Cardiac muscle cell (in vitro differentiated cells and primary cell): ENCODE data around the gene LYZL2. TPM values are rescaled to one million over a fixed set of nuclear protein-coding genes. Genes with fewer than 3 reads are reported as not detected.
"Not testable (repeated sequence)": the region's sequence is repeated elsewhere in the genome, so short reads cannot be mapped to it uniquely, and the experiment has no call there.

Experiments
- DNase-seq, 2 donors: peaks; one replicate each; pipeline versions ENCODE4 v3.0.0 to v3.0.0-alpha.2; 2010 to 2017; ENCODE audit warnings: low read depth in 1 of 2, low spot score in 1 of 2
- H3K27ac ChIP-seq: fragments of 200-600 bp; sonication (generic); 2 replicates; pipeline ENCODE4 v1.5.1; 2016
- H3K27me3 ChIP-seq: fragments of 200-600 bp; sonication (generic); 2 replicates; pipeline ENCODE4 v1.6.0; 2016; ENCODE audit warnings: control low read depth
- H3K36me3 ChIP-seq: fragments of 200-600 bp; sonication (generic); 2 replicates; pipeline ENCODE4 v1.5.1; 2016; ENCODE audit warnings: control low read depth
- H3K4me1 ChIP-seq: fragments of 200-600 bp; sonication (generic); 2 replicates; pipeline ENCODE4 v1.8.1; 2017; ENCODE audit warnings: low read depth, mild to moderate bottlenecking, mixed run types
- H3K4me3 ChIP-seq: fragments of 200-600 bp; sonication (generic); 2 replicates; pipeline ENCODE4 v1.5.1; 2016; ENCODE audit warnings: mild to moderate bottlenecking
- H3K9me3 ChIP-seq: fragments of 200-600 bp; sonication (generic); 2 replicates; pipeline ENCODE4 v1.5.1; 2017; ENCODE audit warnings: low read depth, mild to moderate bottlenecking, control low read depth
- polyA plus RNA-seq: library from polyadenylated mRNA; unstranded; fragments of >200 nt; fragmentation: Nextera tagmentation; extraction: Ambion mirVana; gene quantifications from 2 replicates; pipeline ENCODE4 v1.2.1, GENCODE V29; 2016
- total RNA-seq: library from RNA; depleted of rRNA; stranded (reverse); fragments of >200 nt; gene quantifications from 2 replicates; pipeline ENCODE4 v1.2.3, GENCODE V29; 2016
- TF ChIP-seq, protein P1 (sequence below): IDR thresholded peaks from 2 replicates; pipeline ENCODE4 v1.5.1; 2012; ENCODE audit warnings: low read depth, mild to moderate bottlenecking, low read length

Gene LYZL2
- total and polyA plus RNA-seq, 2 experiments from 2014 or later, result not detected

DNA sequence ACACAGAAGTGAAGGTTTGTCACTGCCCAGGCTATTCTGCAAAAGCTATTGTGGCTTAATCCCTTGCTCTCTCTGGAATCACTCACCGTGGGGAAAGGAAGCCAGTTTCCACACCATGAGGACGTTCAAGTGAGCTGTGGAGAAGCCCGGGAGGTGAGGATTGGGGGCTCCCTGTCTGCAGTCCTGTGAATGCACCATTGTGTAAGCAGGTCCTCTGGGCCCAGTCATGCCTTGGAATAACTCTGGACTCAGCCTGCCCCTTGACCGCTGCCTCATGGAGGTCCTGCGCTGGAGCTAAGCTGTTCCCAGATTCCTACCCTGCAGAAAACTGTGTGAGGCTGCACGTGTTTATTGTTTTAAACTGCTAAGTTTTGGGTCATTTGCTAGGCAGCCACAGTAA, 33.5 kb downstream of the LYZL2 start:
- TF ChIP-seq, protein P1, sequence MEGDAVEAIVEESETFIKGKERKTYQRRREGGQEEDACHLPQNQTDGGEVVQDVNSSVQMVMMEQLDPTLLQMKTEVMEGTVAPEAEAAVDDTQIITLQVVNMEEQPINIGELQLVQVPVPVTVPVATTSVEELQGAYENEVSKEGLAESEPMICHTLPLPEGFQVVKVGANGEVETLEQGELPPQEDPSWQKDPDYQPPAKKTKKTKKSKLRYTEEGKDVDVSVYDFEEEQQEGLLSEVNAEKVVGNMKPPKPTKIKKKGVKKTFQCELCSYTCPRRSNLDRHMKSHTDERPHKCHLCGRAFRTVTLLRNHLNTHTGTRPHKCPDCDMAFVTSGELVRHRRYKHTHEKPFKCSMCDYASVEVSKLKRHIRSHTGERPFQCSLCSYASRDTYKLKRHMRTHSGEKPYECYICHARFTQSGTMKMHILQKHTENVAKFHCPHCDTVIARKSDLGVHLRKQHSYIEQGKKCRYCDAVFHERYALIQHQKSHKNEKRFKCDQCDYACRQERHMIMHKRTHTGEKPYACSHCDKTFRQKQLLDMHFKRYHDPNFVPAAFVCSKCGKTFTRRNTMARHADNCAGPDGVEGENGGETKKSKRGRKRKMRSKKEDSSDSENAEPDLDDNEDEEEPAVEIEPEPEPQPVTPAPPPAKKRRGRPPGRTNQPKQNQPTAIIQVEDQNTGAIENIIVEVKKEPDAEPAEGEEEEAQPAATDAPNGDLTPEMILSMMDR, result no peak
- no peak for DNase-seq
- H3K27me3 ChIP-seq, result no peaks in the 10 kb centered on the region

DNA sequence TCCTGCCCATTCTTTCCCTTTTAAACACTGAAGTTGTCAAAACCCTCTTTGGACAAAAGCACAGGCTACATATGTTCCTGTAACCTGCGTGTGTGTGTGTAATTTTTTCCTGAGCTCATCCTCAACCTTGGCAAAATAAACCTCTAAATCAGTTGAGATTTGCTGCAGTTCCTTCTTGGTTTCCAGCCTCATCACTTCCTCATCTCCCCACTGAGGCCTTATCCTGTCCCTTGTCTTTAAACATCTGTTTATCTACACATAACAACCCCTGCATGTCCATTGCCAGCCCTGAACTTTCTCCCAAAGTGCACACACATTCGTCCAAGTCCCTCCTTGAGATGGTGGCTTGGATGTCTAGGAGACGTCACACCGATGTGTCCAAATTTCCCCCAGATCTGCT, 35.5 kb downstream of the LYZL2 start:
- no peak for DNase-seq
- Histone ChIP-seq H3K4me3 (no peak overlapping the region), H3K27ac (no peak overlapping the region), H3K9me3 (no peaks in the 10 kb centered on the region), H3K4me1 (peaks cover 4% of the 10 kb centered on the region), H3K36me3 (no peaks in the 10 kb centered on the region), H3K27me3 (no peaks in the 10 kb centered on the region)
- TF ChIP-seq, protein P1, result no peak

More for the DNA sequence above, 33.5 kb downstream of the LYZL2 start:
- H3K9me3 ChIP-seq, result no peaks in the 10 kb centered on the region
- no peak overlapping the region for H3K27ac ChIP-seq
- H3K4me1 ChIP-seq, result peaks cover 4% of the 10 kb centered on the region
- no peaks in the 10 kb centered on the region for H3K36me3 ChIP-seq
- H3K4me3 ChIP-seq, result no peak overlapping the region

DNA sequence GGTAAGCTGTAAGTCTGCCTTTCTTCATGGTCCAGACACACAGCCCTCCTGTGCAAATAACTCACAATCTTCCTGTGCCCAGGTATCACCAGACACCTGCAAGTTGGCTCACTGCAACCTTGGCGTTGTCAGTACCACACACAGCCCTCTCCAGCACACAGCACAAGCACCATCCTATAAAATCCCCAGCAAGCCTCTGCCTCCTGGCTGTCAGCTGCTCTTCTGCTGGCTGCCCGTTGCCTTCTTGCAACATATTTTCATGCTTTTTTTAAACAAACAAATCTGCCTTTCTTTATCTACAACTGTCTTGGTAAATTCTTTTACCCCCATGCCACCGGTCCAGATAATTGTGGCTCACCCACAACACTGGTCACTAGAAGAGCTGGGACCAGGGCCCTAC, 36.8 kb downstream of the LYZL2 start:
- not testable (repeated sequence) for H3K9me3 ChIP-seq, H3K36me3 ChIP-seq

DNA sequence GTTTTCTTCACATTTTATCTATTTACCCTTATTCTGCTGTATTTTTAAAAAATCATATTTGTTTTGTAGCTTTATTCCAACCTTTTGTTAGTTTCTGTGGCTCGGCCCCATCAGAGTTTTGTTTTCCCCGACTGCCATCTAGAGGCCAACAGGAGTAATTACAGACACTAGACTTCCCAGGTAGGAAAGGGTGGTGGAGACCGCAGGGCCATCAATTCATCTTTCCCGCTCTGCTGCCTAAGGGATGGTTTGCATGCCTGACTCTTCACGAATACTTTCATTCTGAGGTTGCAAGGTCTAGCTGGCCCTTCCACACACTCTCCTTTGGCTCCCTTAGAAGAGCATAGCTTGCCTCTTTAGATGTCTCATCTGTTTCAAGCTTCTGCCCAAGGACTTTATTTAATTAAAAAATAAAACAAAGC, 38.3 kb downstream of the LYZL2 start:
- H3K27me3 ChIP-seq, result no peaks in the 10 kb centered on the region
- DNase-seq, result peak; percentile 63 to 72
- no peaks in the 10 kb centered on the region for H3K9me3 ChIP-seq
- no peak overlapping the region for H3K27ac ChIP-seq
- no peaks in the 10 kb centered on the region for H3K36me3 ChIP-seq
- peaks cover 1% of the 10 kb centered on the region for H3K4me1 ChIP-seq
- TF ChIP-seq, protein P1, result peak; percentile 79
- no peak overlapping the region for H3K4me3 ChIP-seq

More for the DNA sequence above, 36.8 kb downstream of the LYZL2 start:
- H3K27me3 ChIP-seq, H3K4me3 ChIP-seq, H3K4me1 ChIP-seq, DNase-seq, H3K27ac ChIP-seq: not testable (repeated sequence)

DNA sequence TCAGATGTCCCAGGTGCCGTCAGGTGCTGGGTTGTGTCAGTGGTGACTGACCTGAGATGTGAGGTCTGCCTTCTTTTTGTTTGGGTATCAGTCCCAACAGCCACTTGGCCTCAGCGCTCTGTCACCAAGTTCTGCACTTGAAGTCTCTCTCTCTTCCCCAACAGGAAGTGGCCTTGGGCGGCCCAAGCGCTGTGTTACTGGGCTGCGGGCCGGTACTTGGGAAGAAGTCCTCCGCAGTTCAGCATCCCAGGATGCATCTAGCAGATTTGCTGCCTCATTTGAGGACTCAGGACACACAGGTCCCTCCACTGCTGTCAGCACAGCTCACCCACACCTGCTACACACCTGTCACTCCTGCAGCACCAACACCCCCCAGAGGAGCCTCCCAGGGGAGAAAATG, 40.1 kb downstream of the LYZL2 start:
- no peaks in the 10 kb centered on the region for H3K27me3 ChIP-seq
- TF ChIP-seq, protein P1, result no peak
- H3K4me1 ChIP-seq, result no peaks in the 10 kb centered on the region
- no peaks in the 10 kb centered on the region for H3K9me3 ChIP-seq
- no peak overlapping the region for H3K27ac ChIP-seq
- H3K4me3 ChIP-seq, result no peak overlapping the region
- DNase-seq, result no peak
- no peaks in the 10 kb centered on the region for H3K36me3 ChIP-seq

DNA sequence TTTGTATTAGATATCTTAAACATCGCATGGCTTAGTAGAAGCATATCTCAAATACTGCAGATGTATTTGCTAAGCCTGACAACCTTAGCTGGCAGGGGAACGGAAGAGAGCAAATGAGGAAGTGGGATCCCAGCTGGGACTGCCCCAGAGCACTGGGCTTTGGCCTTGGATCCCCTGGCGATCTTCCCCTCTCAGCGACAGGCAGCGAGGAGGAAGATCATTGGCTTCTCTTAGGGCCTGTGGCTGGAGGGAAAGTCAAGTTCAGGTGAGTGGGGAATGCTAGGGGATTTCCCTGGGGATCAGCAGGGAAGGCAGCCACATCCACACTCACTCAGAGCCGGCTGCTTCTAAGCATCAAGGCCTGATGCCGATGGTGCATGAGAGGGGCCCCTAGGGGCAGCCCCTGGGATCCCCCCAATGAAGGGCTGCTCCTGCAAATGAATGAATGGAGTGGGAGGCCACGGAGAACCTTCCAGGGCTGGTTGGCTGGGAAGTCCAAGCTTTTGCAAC, 42.0 kb downstream of the LYZL2 start:
- H3K4me1 ChIP-seq, result no peaks in the 10 kb centered on the region
- DNase-seq, result no peak
- H3K9me3 ChIP-seq, result no peaks in the 10 kb centered on the region

More for the DNA sequence above, 42.0 kb downstream of the LYZL2 start:
- H3K27ac ChIP-seq, result no peak overlapping the region
- H3K27me3 ChIP-seq, result no peaks in the 10 kb centered on the region
- no peaks in the 10 kb centered on the region for H3K36me3 ChIP-seq
- TF ChIP-seq, protein P1, result no peak
- no peak overlapping the region for H3K4me3 ChIP-seq
